HG03521 (cell line): Measurements from ENCODE around the gene RXRA.
"Not testable (repeated sequence)": the region's sequence is repeated elsewhere in the genome, so short reads cannot be mapped to it uniquely, and the experiment has no call there.

Experiments
- ATAC-seq: cut with Tn5 transposase; IDR thresholded peaks from one replicate; pipeline ENCODE4 v1.9.1; 2021; ENCODE audit warnings: mild to moderate bottlenecking, moderate library complexity; ENCODE audit not compliant: unreplicated experiment

Gene RXRA

DNA sequence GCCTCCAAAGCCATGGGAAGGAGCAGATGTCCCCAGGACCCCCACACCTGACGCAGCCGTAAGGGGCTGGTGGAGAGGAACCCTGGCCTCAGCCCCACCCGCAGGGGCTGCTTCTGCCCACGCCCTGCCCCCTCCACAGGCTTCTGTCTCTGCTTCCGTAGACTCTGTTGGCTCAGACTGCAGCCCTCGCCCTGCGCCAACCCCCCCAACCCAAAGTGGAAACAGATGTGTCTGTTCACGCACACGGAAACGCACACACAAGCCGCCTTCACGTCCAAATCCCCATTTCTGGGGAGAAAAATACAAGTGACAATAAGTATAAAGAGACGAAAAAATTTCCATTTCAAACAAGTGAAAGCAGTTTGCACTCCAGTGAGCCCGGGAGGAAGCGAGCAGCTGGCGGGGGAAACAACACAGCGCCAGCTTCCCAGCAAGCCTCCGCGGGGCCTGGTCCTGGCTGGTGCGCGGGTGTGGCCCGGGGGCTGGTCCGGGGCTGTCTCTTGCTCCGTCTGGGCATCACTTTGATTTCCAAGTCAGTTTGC, 32.6 kb upstream of the RXRA start:
- no peak for ATAC-seq

DNA sequence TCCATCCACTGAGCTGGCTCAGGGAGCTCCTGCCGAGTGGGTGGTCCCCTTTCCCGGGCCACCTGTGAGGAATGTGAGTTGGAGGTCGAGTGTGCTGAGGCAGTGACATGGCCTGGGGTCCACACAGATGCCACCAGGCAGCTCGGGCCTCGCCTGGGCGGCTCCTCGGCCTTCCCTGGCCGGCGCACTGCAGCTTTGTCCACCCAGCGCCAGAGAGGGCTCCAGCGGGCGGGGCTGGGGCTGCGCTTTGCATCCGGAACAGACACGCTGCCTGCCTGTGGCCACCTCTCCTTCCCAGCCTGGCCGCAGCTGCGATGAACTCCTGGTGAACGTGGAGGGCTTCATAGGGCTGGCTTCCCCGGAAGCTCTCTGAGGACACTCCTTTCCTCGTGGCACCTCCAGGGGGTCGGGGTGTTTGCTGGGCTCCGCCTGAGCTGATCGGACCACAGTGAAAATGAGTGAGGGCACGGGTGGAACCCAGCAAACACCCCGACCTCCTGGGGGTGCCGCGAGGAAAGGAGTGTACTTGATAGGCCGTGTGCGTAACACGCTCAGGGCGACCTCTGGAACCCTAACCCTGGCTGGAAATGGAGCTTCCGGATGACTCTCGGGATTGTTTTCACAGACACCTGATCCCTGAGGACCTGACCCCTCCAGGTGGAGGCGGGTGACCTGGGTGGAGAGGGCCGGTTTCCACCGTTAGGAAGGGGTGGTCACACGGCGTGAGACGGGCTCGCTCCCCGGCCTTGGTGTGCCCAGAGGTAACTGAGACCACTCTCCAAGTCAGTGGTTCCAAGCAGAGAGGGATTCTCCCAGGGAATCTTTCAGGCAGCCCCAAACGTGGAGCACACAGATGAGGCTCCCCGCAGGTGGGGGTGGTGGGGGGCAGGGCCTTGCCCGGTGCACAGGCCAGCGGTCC, 31.8 kb upstream of the RXRA start:
- no peak for ATAC-seq

DNA sequence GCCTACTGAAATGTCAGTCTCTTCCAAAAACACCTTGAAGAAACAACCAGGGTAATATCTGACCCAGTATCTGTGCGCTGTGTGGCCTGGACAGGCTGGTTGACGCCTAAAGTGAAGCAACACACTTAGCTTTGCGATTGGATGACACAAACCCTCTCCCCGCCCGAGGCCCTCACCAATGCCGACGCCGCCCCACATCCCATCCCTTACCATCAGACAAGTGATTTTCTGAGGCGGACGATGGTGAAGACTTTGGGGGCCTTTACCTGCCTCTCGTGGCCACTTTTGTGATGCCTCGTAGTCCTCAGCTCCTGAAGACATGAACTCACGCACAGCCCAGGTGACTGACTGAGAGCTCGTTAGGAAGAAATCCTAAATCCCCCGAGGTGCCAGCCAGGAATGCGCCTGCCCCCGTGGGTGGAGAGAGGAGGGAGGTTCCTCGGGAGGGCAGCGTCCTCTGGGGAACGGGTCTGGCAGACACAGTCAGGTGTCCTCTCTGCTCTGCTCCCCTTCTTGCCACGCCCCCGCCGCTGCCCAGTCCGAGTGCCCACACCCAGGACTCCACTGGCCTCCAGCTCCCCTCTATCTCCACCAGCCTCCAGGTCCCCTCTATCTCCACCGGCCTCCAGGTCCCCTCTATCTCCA, 31.0 kb upstream of the RXRA start:
- ATAC-seq, result no peak

DNA sequence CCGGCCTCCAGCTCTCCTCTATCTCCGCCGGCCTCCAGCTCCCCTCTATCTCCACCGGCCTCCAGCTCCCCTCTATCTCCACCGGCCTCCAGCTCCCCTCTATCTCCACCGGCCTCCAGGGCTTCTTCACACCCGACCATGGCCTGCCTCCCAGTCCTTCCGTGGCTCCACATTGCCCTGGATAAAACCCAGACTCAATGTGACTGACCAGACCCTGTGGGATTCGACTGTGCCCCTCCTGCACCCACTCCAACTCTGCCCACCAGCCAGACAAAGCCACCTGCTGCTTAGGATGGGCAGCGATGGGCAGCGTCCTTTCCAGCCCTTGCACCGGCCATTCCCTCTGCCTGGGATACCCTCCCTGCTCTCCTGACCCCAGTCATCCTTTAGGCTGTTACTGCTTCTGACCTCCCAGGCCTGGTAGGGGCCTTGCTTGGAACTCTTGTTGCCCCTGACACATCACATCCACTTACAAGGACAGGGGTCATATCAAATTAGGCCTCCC, 30.5 kb upstream of the RXRA start:
- no peak for ATAC-seq

DNA sequence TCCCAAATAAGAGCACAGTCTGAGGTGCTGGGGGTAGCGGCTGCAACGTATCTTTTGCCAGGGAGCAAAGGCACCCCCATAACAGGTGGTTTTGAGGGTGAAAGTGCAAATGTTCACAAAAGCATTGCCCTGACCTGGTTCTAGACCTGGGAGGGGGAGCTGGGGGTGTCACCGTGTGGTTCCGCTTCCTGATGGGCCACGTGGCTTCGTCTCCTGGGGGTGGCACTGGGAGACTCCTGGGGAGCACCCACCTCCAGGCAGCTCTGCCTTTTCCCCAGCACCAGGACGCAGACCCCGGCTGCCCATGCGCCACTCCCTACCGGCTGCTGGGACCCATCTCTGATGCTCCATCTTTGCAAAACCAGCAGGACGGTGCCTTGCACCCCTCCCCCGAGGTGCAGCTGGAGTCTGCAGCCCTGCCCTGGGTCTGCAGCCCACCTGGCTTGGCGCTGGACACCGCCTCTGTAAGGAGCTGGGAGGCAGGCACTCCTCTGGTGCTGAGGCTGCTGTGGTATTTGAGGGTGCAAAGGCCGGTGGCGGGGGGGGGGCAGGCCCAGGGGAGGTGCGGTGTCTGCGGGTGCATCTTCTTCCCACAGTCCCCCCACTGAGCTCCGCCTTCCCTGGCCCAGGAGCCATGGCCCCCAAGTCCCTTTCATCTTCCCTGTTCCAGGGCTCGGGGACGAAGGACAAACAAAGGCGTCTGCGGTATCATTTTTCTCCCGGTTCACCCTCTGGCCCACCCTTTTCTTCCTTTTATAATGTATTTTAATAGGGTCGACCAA, 29.8 kb upstream of the RXRA start:
- no peak for ATAC-seq

DNA sequence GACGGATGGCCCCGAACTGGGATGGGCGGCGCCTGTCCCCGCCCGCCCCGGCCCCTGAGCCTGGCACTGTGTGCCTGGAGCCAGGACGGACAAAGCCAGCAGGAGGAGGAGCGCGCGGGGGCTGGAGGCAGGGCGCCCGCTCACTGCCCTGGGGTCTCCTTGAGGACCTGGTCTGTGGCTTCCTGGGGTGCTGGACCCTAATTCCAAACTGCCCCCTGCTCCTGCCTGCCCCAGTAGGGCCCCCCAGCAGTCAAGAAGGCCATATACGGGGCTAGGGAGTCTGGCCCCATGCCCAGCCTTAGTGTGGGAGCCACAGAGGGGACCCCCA, 29.2 kb upstream of the RXRA start:
- ATAC-seq, result no peak

DNA sequence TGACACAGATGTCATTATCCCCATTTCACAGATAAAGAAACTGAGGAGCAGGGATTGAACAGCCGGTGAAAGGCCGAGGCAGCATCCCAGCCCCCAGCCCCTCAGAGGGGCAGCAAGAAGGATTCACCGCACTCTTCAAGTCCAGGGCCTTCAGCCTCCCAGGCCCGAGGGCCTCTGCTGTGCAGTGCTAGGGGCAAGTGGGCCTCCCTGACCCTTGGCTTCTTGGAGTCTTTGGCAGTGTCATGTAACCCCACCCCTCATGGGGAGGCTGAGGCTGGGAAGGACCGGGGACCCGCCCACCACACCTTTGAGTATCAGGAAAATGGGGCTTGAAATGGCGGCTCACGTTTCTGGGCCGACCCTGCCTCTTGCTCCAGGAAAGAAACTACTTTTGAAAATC, 28.7 kb upstream of the RXRA start:
- ATAC-seq, result no peak

DNA sequence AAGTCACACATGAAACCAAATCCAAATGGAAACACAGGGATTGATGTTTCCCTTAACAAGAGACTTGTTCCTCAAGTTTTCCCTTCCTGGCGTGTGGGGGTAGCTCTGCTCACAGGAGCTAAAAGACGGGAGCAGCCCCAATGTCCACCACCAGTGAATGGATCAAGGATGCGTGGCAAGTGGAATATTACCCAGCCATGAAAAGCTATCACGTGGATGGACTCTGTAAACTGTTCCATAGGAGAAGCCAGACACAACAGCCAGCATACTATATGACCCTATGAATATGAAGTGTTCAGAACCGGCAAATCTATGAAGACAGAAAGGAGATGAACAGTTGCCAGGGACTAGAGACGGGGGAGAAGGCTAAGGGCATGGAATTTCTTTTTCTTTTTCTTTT, 28.3 kb upstream of the RXRA start:
- no peak for ATAC-seq

DNA sequence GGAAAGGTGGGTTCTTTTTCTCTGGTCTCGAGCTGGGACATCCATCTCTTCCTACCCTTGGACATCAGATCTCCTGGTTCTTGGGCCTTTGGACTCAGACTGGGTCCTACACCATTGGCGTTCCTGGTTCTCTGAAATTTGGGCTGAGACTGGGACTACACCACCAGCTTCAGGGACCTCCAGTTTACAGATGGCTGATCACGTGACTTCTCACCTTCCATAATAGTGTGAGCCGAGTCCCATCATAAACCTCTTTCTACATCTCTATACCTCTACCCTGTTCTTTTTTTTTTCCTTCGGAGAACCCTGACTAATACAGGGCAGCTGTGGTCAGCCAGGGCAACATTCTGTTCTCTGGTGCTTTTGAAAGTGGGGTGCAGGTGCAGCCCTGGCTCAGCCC, 27.2 kb upstream of the RXRA start:
- ATAC-seq, result no peak

DNA sequence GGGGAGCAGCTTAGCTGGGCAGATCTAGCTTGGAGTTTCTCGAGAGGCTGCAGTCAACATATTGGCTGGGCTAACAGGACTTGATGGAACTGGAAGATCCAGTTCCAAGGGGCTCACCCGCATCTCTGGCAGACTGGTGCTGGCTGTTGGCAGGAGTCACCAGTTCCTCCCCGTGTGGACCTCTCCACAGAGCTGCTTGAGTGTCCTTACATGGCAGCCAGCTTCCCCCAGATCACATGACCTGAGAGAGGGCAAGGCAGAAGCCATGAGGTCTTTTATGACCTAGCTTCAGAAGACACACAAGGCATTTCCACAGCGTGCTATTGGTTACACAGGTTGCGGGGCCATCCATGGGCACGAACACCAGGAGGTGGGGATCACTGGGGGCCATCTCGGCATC, 26.4 kb upstream of the RXRA start:
- ATAC-seq, result no peak

DNA sequence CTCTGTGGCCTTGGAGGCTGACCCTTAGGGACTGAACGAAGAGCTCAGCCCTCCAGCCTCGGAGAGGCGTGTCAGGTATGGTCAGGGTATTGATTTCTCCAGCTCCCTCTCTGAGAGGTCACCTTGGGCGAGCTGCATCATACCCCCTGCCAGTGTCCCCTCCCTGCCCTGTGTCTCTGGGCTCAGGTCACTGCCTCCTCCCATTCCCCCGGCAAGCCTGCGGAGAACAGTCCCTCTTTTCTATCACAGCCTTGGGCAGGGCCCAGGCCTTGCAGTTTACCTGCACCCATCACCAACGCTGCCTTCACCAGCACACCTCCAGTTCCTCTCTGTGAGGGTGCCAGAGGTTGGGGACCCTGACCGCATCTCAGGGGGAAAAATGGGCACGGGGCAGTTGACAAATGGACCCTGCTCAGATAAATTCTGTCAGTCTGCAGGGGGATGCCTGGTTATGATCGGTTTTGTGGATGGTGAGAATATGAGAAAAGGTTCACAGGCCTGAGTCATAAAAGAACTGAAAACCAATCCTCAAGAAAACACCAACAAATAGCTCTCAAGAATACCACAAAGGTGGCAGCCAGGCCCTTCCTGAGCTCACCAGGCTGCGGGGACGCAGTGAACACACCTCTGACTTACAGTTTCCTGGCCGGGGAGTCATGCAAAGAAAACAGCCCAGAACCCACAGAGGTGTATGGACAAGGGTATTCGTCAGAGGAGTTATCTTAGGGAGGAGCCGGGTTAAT, 24.7 kb upstream of the RXRA start:
- no peak for ATAC-seq

DNA sequence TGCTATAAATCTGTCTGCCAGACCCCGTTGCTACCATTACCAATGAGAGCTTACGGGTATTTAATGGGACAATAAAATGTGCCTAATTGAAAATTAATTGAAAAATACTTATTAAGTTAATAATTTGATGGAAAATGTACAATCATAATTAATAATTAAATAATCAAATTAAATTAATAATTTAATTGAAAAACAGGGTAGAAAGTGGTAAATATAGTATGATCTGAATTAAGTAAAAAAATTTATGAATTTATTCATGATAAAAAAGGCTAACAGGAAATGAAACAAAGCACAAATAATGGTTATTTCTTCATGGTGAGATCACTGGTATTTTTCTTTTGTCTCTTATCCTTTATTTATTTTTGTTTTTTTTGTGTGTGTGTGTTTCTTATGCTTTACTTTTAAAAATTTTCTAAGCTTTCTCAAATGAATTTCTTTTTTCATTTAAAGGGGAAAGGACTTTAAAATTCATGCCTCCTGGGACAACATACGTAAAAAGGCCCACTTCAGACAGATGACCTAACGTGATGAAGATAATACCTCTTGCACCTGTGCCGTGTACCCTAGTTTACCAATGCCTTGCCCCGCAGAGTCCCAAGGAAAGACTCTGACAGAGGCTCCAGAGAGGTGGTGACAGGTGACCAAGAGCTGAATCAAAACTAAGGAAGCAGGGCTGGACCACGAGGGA, 24.0 kb upstream of the RXRA start:
- no peak for ATAC-seq

DNA sequence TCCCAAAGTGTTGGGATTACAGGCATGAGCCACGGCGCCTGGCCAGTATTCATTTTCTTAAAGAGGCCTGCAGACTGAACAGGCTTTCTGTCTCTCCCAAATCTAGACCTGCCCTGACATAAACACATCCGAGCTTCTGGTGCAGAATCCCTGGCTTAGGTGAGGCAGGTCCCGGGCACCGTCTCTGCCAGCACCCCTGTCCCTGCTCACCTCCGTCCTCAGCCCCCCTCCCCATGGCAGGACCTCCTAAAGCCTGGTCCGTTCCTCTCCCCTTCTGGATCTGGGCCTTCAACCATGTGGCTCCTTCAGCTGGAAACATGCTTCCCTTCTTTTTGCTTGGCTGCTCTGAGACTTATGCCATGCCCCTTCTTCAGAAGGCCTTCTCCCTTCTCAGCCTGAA, 22.7 kb upstream of the RXRA start:
- ATAC-seq, result no peak

DNA sequence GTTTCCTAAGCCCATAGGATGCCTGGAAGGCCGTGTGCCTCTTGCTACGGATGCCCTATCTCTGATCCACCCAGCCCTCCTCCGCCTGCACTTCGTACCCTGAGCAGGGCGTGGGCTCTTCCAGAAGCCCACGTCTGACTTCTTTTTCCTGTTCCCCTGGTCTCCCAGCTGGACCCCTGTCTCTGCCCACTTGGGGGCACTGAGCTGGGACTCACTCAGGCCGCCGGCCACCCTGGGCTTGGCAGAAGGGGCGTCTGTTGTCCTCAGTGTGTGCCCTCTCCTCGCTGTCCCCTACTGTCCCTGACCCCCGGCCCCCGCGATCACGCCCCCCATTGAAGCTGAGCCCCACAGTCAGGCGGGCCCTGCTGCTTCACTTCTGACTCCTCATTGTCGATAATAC, 22.0 kb upstream of the RXRA start:
- ATAC-seq, result no peak

DNA sequence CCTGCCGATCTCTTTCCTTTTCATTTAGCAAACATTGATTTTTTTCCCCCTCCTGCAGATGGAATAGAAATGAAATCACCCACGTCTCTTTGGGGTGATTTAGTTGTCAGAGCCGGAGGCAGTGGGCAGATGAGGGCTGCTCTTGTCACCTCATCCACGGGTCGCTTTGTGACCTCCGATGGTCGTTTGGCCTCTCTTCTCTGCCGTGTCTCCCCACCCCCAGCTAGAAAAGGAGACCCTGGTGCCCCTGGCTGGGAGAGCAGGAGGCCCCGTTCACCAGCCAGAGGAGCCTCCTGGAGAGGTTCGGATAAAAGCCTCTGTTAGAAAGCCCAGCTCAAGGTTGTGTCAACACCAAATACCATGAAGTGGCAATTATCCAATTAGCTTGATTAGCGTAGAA, 21.6 kb upstream of the RXRA start:
- ATAC-seq, result no peak

DNA sequence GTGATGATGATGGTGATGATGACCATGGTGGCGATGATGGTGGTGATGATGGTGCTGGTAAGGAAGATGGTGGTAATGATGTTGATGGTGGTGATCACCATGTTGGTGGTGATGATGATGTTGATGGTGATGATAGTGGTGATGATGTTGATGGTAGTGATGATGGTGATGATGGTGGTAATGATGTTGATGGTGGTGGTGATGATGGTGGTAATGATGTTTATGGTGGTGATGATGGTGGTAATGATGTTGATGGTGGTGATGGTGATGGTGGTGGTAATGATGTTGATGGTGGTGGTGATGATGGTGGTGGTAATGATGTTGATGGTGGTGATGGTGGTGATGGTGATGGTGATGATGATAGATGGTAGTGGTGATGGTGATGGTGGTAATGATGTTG, 20.7 kb upstream of the RXRA start:
- no peak for ATAC-seq

DNA sequence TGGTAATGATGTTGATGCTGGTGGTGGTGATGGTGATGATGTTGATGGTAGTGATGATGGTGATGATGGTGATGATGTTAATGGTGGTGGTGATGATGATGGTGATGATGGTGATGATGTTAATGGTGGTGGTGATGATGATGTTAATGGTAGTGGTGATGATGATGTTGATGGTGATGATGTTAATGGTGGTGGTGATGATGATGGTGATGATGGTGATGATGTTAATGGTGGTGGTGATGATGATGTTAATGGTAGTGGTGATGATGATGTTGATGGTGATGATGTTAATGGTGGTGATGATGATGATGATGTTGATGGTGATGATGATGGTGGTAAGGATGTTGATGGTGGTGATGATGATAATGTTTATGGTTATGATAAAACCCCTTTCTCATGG, 20.2 kb upstream of the RXRA start:
- ATAC-seq, result not testable (repeated sequence)

DNA sequence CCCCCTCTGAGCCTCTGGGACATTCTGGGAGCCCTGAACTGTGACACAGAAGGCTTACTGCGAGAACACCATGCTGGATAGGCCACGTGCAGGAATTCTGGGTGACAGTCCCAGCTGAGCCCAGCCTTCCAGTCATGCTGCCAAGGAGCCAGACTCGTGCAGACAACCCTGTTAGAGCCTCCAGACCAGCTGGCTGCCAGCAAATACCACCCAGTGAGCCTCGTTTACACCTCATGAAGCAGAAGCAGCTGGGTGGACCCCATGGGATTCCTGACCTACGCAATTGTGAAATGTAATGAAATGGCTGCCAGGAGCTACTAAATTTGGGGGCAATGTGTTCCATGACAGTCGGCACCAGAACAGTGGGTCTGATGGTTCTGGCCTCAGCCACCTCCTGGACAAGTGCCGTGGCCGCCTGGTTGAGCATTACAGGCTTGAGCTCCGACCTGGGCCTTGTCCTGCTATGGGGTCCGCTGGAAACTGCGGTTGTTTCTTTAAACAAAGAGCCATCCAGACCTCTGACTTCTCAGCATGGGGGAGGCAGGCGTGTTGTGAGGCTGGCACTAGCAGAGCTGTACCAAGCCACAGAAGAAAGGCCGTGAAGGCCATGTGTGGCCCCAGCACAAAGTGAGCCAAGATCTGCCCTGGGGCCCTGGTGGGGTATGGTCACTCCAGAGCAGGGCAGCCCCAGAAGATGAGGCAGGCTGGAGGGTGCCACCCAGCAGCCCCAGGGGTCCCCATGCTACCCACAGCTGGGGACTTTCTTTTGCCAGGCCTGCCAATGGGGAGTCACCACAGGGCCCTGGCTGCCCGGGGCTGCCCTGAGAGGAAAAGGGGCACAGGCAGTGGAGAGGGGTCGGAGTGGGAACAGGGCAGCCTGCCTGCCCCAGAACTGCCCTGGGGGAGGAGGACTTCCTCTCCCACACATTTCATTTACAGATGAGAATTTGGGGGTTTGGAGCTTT, 19.3 kb upstream of the RXRA start:
- ATAC-seq, result no peak
